HepG2 (cell line): Measurements from ENCODE around the gene PRKG1. TPM values are rescaled to one million over a fixed set of nuclear protein-coding genes. Genes with fewer than 3 reads are reported as not detected.

ENCODE experiments used
- ATAC-seq: fragments of 200-7000 bp; cut with Tn5 transposase; 3 replicates; pipeline ENCODE4 v1.9.1; 2020; ENCODE audit warnings: mild to moderate bottlenecking, moderate library complexity
- BruUV-seq: library from RNA; stranded (reverse); fragments of 400-500 nt; replicated peaks from 2 replicates; lab custom pipeline; 2021; lab: Mats Ljungman, UMichigan
- CTCF ChIA-PET: fragments of 300-600 bp; formaldehyde crosslinking; extraction: SDS; loops from one replicate; lab custom pipeline; 2021; ENCODE audit warnings: low total read pairs, inconsistent platforms, low intra/inter-chr PET ratio; lab: Yijun Ruan, JAX
- POLR2A ChIA-PET: fragments of 350-600 bp; sonication (Branson Sonifier 250); formaldehyde crosslinking; loops from one replicate; lab custom pipeline; 2020; ENCODE audit warnings: antibody characterized with exemption, inconsistent platforms; lab: Yijun Ruan, JAX
- DNase-seq: peaks from one replicate; pipeline ENCODE4 v3.0.0-alpha.2; 2015; ENCODE audit warnings: low spot score
- FAIRE-seq: peaks from 3 replicates; lab custom pipeline; 2011; peaks lifted over from hg19 to GRCh38; lab: Jason Lieb, UNC
- H2AFZ ChIP-seq: one replicate; pipeline ENCODE4 v1.6.1; 2011; ENCODE audit warnings: low read length, inconsistent platforms
- H3K27ac ChIP-seq: fragments of 300-600 bp; 3 replicates; pipeline ENCODE4 v1.8.0; 2011; ENCODE audit warnings: mixed run types, mild to moderate bottlenecking, mixed read lengths, low read length, inconsistent platforms; ENCODE audit not compliant: insufficient read depth; ENCODE audit errors: extremely low read length
- H3K27me3 ChIP-seq, 2 experiments: fragments of 200-600 bp in 1 of 2; 2 replicates in 1 of 2; 3 replicates in 1 of 2; pipeline versions ENCODE4 v1.6.0 to v1.8.0; 2011; ENCODE audit warnings: low read length in 2 of 2, mild to moderate bottlenecking in 2 of 2, moderate library complexity in 2 of 2, inconsistent platforms in 1 of 2; ENCODE audit not compliant: insufficient read depth in 2 of 2, control insufficient read depth in 1 of 2
- H3K36me3 ChIP-seq, 2 experiments: fragments of 200-600 bp in 1 of 2; replicated peaks in 1 of 2; 2 replicates in 1 of 2; 3 replicates in 1 of 2; pipeline versions ENCODE4 v1.5.1 to v1.8.0; 2011; ENCODE audit warnings: low read length in 2 of 2, inconsistent platforms in 1 of 2; ENCODE audit not compliant: insufficient read depth in 2 of 2, control insufficient read depth in 1 of 2
- H3K4me1 ChIP-seq: 2 replicates; pipeline ENCODE4 v1.5.1; 2012; ENCODE audit warnings: low read length, inconsistent platforms; ENCODE audit not compliant: insufficient read depth
- H3K4me2 ChIP-seq: 2 replicates; pipeline ENCODE4 v1.6.0; 2011; ENCODE audit warnings: low read depth, low read length, inconsistent platforms
- H3K4me3 ChIP-seq, 3 experiments: fragments of 200-600 bp in 1 of 3; sonication (generic), shearing (Covaris generic) in 1 of 3; replicated peaks in 1 of 3; 2 replicates each; pipeline ENCODE4 v1.5.1; 2011 to 2016; ENCODE audit warnings: low read length in 3 of 3, inconsistent platforms in 2 of 3, low read depth in 2 of 3, mild to moderate bottlenecking in 2 of 3, control low read depth in 1 of 3, mixed read lengths in 1 of 3; ENCODE audit not compliant: insufficient read depth in 1 of 3
- H3K79me2 ChIP-seq: one replicate; pipeline ENCODE4 v1.6.1; 2011; ENCODE audit warnings: low read length, inconsistent platforms; ENCODE audit not compliant: insufficient read depth
- H3K9ac ChIP-seq: 2 replicates; pipeline ENCODE4 v1.6.0; 2011; ENCODE audit warnings: mild to moderate bottlenecking, low read depth, low read length, inconsistent platforms; ENCODE audit not compliant: insufficient read depth
- H3K9me3 ChIP-seq: 2 replicates; pipeline ENCODE4 v1.5.1; 2012; ENCODE audit warnings: mild to moderate bottlenecking, low read length
- H4K20me1 ChIP-seq: 2 replicates; pipeline ENCODE4 v1.6.0; 2011; ENCODE audit warnings: inconsistent platforms, mild to moderate bottlenecking, low read length, moderate library complexity; ENCODE audit not compliant: insufficient read depth
- HNRNPH1 ChIP-seq: fragments of 200-400 bp; formaldehyde crosslinking; optimal IDR thresholded peaks from 2 replicates; pipeline ENCODE3; 2017; ENCODE audit warnings: mild to moderate bottlenecking, low read depth, low read length
- HOXD1 ChIP-seq: sonication (generic); formaldehyde crosslinking; IDR thresholded peaks from 2 replicates; pipeline ENCODE4 v1.5.0; 2020; ENCODE audit warnings: missing genetic modification reagents
- IRF2 ChIP-seq: IDR thresholded peaks from 2 replicates; pipeline ENCODE4 v1.6.1; 2018; ENCODE audit warnings: missing genetic modification reagents, missing compliant biosample characterization
- JARID2 ChIP-seq: sonication (generic); formaldehyde crosslinking; IDR thresholded peaks from 2 replicates; pipeline ENCODE4 v1.8.1; 2023; ENCODE audit warnings: missing genetic modification reagents, inconsistent platforms; ENCODE audit not compliant: insufficient replicate concordance
- KLF16 ChIP-seq, 2 experiments: sonication (generic) in 1 of 2; formaldehyde crosslinking in 1 of 2; IDR thresholded peaks; 2 replicates each; pipeline versions ENCODE4 v1.6.1 to v1.8.0; 2016 to 2023; ENCODE audit warnings: missing genetic modification reagents in 2 of 2, missing compliant biosample characterization in 1 of 2
- MIXL1 ChIP-seq: IDR thresholded peaks from 2 replicates; pipeline ENCODE4 v1.6.1; 2016
- MZF1 ChIP-seq: sonication (generic); formaldehyde crosslinking; IDR thresholded peaks from 2 replicates; pipeline ENCODE4 v1.8.1; 2023; ENCODE audit warnings: mild to moderate bottlenecking, missing genetic modification reagents, borderline replicate concordance
- NAIF1 ChIP-seq: sonication (generic); formaldehyde crosslinking; IDR thresholded peaks from 2 replicates; pipeline ENCODE4 v1.5.0; 2020; ENCODE audit warnings: mild to moderate bottlenecking, missing genetic modification reagents, borderline replicate concordance
- NFATC3 ChIP-seq: sonication (generic); formaldehyde crosslinking; IDR thresholded peaks from 2 replicates; pipeline ENCODE4 v1.5.1; 2020; ENCODE audit warnings: mild to moderate bottlenecking, missing genetic modification reagents
- RELA ChIP-seq: sonication (generic); formaldehyde crosslinking; IDR thresholded peaks from 2 replicates; pipeline ENCODE4 v1.4.0; 2020; ENCODE audit warnings: missing genetic modification reagents
- REXO4 ChIP-seq: sonication (generic); formaldehyde crosslinking; IDR thresholded peaks from 2 replicates; pipeline ENCODE4 v1.8.0; 2022; ENCODE audit warnings: missing genetic modification reagents, mild to moderate bottlenecking, borderline replicate concordance
- SNAPC2 ChIP-seq: sonication (generic); formaldehyde crosslinking; IDR thresholded peaks from 2 replicates; pipeline ENCODE4 v1.8.1; 2022; ENCODE audit warnings: mild to moderate bottlenecking, missing genetic modification reagents
- U2AF1 ChIP-seq: fragments of 200-400 bp; formaldehyde crosslinking; optimal IDR thresholded peaks from 2 replicates; pipeline ENCODE3; 2017; ENCODE audit warnings: mild to moderate bottlenecking, low read depth, low read length
- ZBTB7B ChIP-seq: sonication (generic); formaldehyde crosslinking; IDR thresholded peaks from 2 replicates; pipeline ENCODE4 v1.4.0; 2020; ENCODE audit warnings: missing genetic modification reagents
- ZC3H13 ChIP-seq: sonication (generic); formaldehyde crosslinking; IDR thresholded peaks from 2 replicates; pipeline ENCODE4 v1.8.1; 2023; ENCODE audit warnings: mild to moderate bottlenecking, missing genetic modification reagents, moderate library complexity
- ZNF225 ChIP-seq: sonication (generic); formaldehyde crosslinking; IDR thresholded peaks from 2 replicates; pipeline ENCODE4 v1.4.0; 2020; ENCODE audit warnings: mild to moderate bottlenecking, missing genetic modification reagents
- ZNF232 ChIP-seq: sonication (generic); formaldehyde crosslinking; IDR thresholded peaks from 2 replicates; pipeline ENCODE4 v1.4.0; 2020; ENCODE audit warnings: missing genetic modification reagents, borderline replicate concordance
- ZNF292 ChIP-seq: sonication (generic); formaldehyde crosslinking; IDR thresholded peaks from 2 replicates; pipeline ENCODE4 v1.8.1; 2022; ENCODE audit warnings: mild to moderate bottlenecking, low read depth, missing genetic modification reagents, borderline replicate concordance
- ZSCAN9 ChIP-seq: IDR thresholded peaks from 2 replicates; pipeline ENCODE4 v1.6.1; 2016; ENCODE audit warnings: borderline replicate concordance
- WGBS: methylation state at CpG from one replicate; pipeline ENCODE4 v1.1.6; 2017; ENCODE audit warnings: low lambda C conversion rate; 5-methylcytosine and 5-hydroxymethylcytosine counted together
- in situ Hi-C: cut with HindIII; loops from 2 replicates; pipeline ENCODE4 v1.10.0; 2017; ENCODE audit warnings: low pct_unique_long_range_greater_than_20kb; ENCODE audit not compliant: extremely low pct_ligation_motif_present
- intact Hi-C: fragments of 100-400 bp; cut with micrococcal nuclease; formaldehyde crosslinking; loops from one replicate; pipeline ENCODE4 v1.10.0; 2022; ENCODE audit not compliant: unreplicated experiment
- polyA plus RNA-seq, 8 experiments: library from polyadenylated mRNA; depleted of rRNA in 3 of 8; stranded (reverse) in 7 of 8; unstranded in 1 of 8; fragments of >200 nt; fragmentation: Illumina TruSeq in 4 of 8; extraction: Trizol in 4 of 8; gene quantifications; 2 replicates each; pipeline versions ENCODE4 v1.2.1 to v1.2.3, GENCODE V29; 2011 to 2016; ENCODE audit warnings: low read depth in 4 of 8, missing spikeins in 1 of 8, mixed read lengths in 1 of 8; ENCODE audit not compliant: insufficient read depth in 1 of 8
- total RNA-seq, 5 experiments: library from RNA; depleted of rRNA; stranded (reverse); fragments of >200 nt; fragmentation: Illumina TruSeq; extraction: Trizol; gene quantifications; 2 replicates each; pipeline ENCODE4 v1.2.3, GENCODE V29; 2016; ENCODE audit warnings: low read depth in 1 of 5
- TF ChIP-seq, protein P1 (sequence below): sonication (generic); formaldehyde crosslinking; IDR thresholded peaks from 2 replicates; pipeline ENCODE4 v1.4.0; 2020; ENCODE audit warnings: mild to moderate bottlenecking, low read depth, missing genetic modification reagents
- TF ChIP-seq, protein P2 (sequence below): sonication (generic); formaldehyde crosslinking; IDR thresholded peaks from 2 replicates; pipeline ENCODE4 v1.9.0; 2021; ENCODE audit warnings: missing genetic modification reagents, mild to moderate bottlenecking, borderline replicate concordance

Gene PRKG1
- total and polyA plus RNA-seq, 2 of the 13 experiments (the other 11 are each of a cell fraction or from before 2014, with no cell fraction given): 0.01 TPM; not detected in 1

DNA sequence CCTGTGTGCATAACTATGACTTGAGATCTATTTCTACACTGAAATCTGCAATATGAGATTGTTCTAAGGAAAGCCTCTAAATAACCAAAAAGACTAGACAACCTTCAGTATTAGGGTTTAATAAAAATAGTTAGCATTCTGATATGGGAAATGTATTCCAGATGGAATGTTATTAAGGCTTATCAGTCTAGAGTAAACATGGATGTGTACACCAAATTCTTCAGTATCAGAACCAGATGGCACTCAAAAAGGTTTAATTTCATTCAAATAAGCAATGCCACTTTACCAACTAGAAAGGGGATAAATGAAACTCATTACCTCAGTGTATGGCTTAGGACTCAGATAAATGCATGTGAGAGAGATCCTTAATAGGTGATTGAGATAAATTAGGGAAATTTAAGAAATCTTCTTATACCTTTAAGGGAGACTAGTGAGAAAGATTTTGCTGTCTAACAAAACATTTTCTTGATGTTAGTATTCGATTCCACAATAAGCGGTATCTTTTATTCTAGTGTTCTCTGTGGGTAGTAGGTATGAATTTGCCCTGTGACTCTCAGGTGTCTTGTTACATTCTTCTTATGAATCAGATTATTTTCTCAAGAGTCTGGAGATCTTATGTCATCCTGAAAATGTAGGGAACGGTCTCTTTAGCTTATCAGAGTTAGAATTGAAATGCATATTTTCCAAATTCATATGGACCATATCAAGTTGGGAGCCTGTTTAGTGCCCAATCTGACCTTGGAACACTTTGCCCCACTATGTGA lies 159.2 kb downstream of the PRKG1 start (continued):
- no peak for TF ChIP-seq ZNF225 (CRISPR knock-in tag)
- no peak for TF ChIP-seq REXO4 (CRISPR knock-in tag)

DNA sequence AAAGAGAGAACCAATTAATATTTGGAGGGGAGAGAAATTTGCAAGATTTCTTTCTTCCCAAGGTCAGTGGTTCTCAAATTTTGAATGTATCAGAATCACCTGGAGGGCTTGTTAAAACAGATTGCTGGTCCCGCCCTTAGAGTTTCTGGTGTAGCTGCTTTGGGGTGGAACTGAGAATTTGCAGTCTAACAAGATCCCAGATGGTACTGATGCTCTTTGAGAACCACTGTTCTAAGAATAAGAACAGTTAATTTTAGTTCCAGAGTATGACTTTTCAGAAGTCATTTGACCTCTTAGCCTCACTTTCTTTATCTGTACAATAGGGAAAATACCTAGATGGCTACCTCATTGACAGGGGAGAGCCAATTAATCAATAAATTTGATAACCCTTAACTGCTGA lies 161.6 kb downstream of the PRKG1 start:
- Histone ChIP-seq H3K79me2 (no peaks in the 10 kb centered on the region), H3K4me3 (no peak overlapping the region), H3K27ac (no peak overlapping the region), H3K27me3 (no peaks in the 10 kb centered on the region), H3K9ac (no peak overlapping the region), H3K4me2 (no peak overlapping the region), H3K4me1 (no peaks in the 10 kb centered on the region), H4K20me1 (no peaks in the 10 kb centered on the region), H2AFZ (no peak overlapping the region), H3K36me3 (no peaks in the 10 kb centered on the region), H3K9me3 (no peaks in the 10 kb centered on the region)
- FAIRE-seq (no peak), DNase-seq (no peak), ATAC-seq (no peak)
- POLR2A ChIA-PET: no interaction called here
- in situ Hi-C loops (no loop called here), intact Hi-C loops (no loop called here)
- CTCF ChIA-PET: no interaction called here
- TF ChIP-seq, protein P1, sequence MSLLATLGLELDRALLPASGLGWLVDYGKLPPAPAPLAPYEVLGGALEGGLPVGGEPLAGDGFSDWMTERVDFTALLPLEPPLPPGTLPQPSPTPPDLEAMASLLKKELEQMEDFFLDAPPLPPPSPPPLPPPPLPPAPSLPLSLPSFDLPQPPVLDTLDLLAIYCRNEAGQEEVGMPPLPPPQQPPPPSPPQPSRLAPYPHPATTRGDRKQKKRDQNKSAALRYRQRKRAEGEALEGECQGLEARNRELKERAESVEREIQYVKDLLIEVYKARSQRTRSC (CRISPR knock-in tag): no peak
- TF ChIP-seq ZBTB7B (CRISPR knock-in tag) (no peak), SNAPC2 (CRISPR knock-in tag) (no peak), MZF1 (CRISPR knock-in tag) (no peak), ZC3H13 (CRISPR knock-in tag) (no peak), RELA (CRISPR knock-in tag) (no peak), NAIF1 (CRISPR knock-in tag) (no peak), KLF16 (CRISPR knock-in tag; IDR thresholded peaks at IDR 0.05) (no peak), MIXL1 (CRISPR knock-in tag) (no peak), NFATC3 (no peak), ZNF292 (CRISPR knock-in tag) (no peak), IRF2 (no peak), ZNF232 (no peak), JARID2 (CRISPR knock-in tag) (no peak), HNRNPH1 (no peak), U2AF1 (no peak), ZSCAN9 (CRISPR knock-in tag) (no peak), HOXD1 (CRISPR knock-in tag) (no peak)
- TF ChIP-seq, protein P2, sequence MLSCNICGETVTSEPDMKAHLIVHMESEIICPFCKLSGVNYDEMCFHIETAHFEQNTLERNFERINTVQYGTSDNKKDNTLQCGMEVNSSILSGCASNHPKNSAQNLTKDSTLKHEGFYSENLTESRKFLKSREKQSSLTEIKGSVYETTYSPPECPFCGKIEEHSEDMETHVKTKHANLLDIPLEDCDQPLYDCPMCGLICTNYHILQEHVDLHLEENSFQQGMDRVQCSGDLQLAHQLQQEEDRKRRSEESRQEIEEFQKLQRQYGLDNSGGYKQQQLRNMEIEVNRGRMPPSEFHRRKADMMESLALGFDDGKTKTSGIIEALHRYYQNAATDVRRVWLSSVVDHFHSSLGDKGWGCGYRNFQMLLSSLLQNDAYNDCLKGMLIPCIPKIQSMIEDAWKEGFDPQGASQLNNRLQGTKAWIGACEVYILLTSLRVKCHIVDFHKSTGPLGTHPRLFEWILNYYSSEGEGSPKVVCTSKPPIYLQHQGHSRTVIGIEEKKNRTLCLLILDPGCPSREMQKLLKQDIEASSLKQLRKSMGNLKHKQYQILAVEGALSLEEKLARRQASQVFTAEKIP (CRISPR knock-in tag): no peak
- BruUV-seq: no TSS peak
- 7% methylated on average over 1 of the region's 1 CpG for WGBS
